HG03095 (cell line): ENCODE measurements around the gene ANGPTL5.
"Not testable (repeated sequence)": the region's sequence is repeated elsewhere in the genome, so short reads cannot be mapped to it uniquely, and the experiment has no call there.

Experiments
- ATAC-seq: cut with Tn5 transposase; IDR thresholded peaks from one replicate; pipeline ENCODE4 v1.9.1; 2021; ENCODE audit warnings: moderate library complexity; ENCODE audit not compliant: unreplicated experiment

The ANGPTL5 gene

GRCh38 chr11:101916422-101916821 lies at the start of gene ANGPTL5:
Gene ANGPTL5, minus strand, starts transcription at chr11:101916522. Its CDS starts 8,613 bp downstream, at chr11:101907909.
- no peak for ATAC-seq

DNA sequence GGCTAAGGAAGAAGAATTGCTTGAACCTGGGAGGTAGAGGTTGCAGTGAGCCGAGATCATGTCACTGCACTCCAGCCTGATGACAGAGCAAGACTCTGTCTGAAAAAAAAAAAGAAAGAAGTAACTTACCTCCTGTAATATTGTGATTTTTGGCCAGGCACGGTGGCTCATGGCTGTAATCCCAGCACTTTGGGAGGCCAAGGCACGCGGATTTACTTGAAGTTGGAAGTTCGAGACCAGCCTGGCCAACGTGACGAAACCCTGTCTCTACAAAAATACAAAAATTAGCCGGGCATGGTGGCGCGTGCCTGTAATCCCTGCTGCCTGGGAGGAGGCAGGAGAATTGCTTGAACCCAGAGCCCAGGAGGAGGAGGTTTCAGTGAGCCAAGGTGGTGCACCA lies 47.9 kb upstream of the ANGPTL5 start:
- ATAC-seq = not testable (repeated sequence)

DNA sequence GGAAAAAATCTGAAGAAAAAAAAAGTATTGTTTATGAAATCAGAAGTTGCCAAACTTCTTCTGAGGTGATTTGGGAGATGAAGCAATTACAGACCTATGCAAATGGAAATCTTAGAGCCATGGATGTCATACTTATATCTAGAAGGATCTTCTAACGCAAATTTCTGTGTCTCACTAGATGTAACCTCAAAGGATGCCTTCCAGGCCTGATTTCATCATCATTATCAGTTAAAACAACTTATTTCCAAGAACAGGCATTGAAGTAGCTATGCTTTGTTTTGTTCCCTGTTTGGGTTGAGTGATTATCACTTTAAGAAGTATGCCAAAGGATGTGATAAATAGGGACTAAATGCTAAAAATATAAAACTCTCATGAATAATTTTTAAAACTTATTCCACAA lies 43.9 kb upstream of the ANGPTL5 start:
- ATAC-seq = no peak

DNA sequence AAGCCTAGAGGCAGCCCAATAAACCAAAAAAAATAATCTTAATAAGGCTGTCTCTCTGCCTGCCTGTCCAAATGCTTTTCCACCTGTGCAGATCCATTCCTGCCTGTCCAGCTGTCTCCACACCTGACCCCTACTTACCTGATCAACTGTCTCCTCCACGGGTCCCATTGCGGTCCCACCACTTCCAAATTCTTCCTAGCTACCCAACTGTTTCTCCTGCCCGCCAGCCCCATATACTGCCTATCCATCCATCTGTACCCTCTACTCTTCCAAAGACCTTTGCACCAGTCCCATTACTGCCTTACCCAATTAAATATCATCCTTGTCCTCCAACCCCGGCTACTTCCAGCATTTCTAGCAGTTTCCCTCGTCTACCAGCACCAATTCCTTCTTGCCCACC lies 39.4 kb upstream of the ANGPTL5 start:
- no peak for ATAC-seq

- no peak for ATAC-seq
Observed at GRCh38 chr11:101955278-101955677, 39.0 kb upstream of the ANGPTL5 start.

- ATAC-seq = no peak
Observed at GRCh38 chr11:101949680-101950220, 33.4 kb upstream of the ANGPTL5 start.

DNA sequence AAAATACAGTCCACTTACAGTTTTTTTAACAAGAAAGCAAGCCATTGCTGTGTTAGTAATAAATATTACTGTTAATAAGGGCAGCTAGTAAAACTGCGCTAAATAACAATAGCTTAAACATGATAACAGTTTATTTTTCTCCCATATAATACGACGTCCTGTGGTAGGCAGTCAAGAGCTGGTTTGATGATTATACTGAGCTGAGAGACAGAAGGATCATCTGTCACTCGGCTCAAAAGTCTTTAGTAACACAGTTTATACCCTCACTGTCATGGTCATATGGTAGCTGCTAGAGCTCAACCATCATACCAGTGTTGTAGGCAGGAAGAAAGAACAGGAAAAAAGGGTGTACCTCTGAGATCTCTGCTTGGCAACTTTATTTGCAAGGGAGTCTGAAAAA lies 29.1 kb upstream of the ANGPTL5 start:
- ATAC-seq = no peak

DNA sequence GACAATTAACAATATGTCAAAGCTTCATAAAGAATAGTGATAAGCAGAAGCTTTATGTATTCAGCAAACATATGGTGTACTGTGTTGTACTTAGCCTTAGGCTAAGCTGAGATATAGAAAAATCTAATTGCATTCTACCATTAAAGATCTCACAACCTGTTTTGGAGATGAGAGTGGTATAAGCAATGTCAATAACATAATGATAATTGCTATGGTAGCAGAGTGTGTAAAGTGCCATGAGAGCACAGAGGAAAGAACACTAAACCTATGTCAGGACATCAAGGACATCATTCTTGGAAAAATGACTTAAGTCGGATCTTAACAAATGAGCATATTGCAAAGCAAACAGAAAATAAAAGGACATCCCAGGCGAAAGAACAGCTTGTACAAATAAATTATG lies 28.6 kb upstream of the ANGPTL5 start:
- no peak for ATAC-seq

GRCh38 chr11:101940901-101941520 lies 24.7 kb upstream of the ANGPTL5 start:
- no peak for ATAC-seq

DNA sequence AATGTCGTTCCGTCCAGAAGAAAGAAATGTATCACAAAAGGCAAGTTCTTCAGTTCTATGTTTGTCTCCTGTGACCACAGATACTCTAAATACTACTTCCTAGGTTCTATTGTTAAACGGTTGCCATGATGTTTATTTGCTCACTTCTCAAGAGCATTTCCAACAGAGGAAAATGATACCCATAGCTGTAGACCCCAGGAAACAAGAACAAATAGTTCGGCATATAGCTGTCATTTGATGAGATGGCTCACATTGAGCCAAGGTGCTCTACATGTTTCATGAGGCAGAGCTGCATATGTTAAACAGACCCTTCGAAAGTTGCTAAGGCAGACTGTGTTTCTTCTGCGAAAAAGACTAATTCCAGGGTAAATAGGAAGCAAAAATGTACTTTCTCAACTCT lies 15.4 kb upstream of the ANGPTL5 start:
- ATAC-seq = no peak

DNA sequence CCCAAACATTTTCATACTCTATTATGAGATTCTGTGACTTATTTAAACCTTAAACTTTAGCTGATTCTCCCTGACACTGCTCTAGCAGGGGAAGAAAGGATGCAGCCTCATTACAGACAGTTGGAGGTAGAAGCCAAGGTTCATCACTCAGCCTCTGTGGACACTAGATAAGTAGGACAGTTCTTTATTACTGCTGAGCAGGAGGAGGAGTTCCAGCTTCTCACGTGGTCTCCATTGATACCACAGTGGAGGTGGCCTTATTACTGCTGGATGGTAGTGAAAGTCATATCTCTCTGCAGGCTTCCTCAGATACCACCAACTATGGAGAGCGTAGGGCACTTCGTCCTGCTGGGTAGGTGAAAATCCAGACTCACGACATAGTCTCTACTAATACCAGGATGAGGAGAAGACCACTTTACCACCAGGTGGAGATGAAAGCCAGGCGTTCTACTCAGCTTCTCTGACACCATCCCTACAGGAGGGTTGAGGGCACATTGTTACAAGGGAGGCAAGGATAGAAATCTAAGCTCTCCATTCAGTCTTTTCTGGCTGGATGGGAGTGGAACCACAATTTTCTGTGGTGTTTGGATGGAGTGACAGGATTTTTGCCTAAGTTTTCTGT lies 13.1 kb upstream of the ANGPTL5 start:
- ATAC-seq = no peak

DNA sequence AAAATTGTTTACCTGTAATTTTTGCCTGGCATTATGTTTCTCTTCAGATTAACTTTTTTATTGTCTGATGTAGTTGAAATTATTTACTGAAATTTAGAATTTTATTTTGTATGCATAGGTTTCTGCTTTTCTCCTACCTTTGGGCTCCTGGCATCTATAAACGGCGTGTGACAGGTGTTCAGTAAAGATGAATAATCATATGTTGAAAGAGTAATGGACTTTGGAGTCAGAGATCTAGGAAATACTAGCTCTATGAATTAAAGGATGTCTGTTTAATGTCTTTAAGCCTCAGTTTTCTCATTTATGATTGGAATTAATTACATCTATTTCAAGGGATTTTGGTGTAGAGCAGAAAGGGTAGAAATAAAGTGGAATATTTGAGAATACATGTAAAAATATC lies 7.2 kb upstream of the ANGPTL5 start:
- ATAC-seq = no peak

GRCh38 chr11:101920992-101921391 lies 4.7 kb upstream of the ANGPTL5 start:
- ATAC-seq = no peak

DNA sequence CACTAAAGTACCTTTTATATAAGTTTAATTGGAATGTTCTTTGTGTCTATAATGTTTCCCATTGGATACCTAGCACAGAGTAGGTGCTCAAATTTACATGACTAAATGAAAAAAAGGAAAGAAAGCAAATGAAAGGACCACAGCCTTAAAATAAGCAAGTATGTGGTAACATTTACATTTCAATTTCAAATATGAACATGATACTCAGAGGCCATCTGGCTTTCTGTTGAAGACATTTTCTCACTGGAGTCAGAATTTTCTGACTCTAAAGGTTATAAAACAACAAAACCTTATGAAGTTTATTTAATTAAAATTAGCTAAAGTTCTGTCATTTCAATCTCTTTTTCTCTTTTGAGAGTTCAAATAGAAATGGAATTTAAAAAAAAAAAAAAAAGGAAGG lies 904 bp upstream of the ANGPTL5 start:
- ATAC-seq = no peak

DNA sequence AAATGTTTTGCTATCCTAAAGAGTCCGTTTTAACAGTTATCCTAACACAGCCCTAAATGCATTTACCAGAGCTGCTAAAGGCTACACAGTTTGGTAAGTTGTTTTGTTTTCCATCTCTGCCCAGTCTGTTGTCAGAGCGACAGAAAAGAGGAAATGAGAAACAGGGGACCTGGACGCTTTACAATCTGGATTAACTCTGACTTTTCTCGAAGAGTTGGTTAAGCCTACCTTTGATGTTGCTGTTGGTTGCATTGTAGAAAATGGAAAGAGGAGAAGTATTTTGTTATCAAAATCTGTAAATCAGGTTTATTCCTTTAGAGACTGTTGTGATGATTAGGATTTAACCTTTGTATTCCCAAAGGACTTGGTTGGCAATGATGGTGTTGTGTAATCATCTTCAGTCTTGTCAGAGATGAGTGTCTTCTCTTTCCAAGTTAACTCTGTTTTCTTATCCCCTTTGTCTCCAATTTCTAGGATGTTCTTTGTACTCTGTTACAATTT lies 481 bp downstream of the ANGPTL5 start:
- ATAC-seq = peak; percentile 35

DNA sequence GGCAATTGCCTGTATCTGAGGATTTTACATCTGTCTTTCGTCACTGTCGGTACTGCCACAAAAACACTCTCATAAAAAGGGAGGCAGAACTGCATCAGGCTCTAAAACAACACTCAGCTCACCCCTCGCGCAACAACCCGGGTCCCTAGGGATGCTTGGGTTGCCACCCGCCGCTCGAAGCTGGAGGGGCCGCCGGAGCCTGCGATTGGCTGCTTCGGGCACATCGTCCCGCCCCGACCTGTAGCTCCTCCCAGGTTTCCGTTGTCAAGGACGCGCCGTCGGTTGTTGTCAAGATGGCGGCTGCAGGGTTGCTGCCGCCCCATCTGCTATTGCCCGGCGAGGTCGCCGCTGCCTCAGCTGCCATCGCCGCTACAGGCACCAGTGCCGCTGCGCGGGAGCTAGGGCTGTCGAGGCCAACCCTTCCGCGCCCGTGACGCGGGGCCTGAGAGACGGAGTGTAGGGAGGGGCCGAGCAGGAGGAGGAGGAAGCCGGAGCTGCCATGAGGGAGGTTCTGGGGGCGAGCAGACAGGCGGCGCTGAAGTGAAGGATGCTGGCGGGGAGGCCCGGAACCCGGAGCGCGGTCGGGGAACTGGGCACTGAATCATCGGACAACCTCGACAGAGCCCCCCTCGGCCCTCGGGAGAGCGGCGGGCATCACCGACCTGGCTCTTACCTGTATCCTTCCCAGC lies 1.4 kb downstream of the ANGPTL5 start, which contains the start of gene CEP126:
TSS of gene CEP126 (plus strand) at position 273 of the 689 bp plus-strand sequence. CDS start at position 548, 275 bp downstream.
- peak; percentile 100 for ATAC-seq

GRCh38 chr11:101914341-101914737 lies 2.0 kb downstream of the ANGPTL5 start:
- ATAC-seq = no peak

DNA sequence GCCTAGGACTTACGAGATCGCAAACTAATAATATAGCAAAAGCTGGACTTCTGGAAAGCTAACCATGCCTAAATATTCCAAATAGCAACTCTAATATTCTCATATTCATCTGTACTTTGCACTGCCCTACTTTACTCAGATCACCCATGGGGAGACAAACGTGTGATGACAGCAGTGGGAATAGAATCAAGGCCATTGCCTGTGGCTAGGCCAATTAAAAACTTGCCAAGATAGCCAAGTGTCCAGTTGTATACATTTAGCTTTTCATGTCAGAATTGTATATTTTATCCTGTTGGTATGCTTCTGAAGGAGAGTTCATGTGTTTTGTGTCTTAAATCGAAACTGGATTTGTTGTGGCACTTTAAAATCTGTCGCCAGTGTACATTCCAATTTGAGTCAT lies 2.7 kb downstream of the ANGPTL5 start:
- no peak for ATAC-seq

DNA sequence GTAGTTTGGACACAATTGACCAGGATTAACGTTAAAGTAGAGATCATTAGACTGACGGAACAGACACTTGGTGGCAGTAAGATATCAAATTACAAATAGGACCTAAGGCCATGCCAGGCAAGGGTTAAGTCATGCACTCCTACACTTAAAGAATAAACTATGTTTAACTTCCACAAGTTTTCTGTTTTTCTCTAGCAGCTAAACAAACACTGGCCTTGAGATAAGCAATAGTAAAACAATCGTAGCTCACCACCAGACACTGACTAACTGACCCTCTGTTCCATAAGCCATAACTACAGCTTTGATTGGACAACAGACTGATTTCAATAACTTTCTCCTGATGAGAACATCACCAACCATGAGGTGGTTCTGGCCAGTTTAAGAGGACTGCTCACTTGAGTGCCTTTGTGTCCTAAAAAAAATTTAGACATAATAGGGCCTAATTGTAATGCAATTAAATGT lies 3.5 kb downstream of the ANGPTL5 start:
- ATAC-seq = no peak

DNA sequence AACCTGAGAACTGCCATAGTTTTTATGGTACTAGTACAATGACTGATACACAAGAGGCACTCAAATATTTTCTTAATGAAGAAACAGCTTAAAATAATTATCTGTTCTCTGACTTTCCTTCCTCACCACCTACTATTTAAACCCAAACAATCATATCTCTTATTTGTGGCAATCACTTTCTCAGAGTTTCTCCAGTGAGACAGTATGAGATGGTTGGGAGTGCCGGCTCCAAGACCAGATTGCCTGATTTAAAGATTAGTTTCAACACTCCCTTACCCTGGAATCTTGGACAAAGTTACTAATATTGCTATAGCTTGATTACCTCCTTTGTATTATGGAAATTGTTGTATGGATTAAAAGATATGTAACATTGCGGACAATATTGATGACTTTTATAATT lies 7.2 kb downstream of the ANGPTL5 start:
- no peak for ATAC-seq

GRCh38 chr11:101907815-101908214 lies 8.5 kb downstream of the ANGPTL5 start:
- ATAC-seq = no peak

DNA sequence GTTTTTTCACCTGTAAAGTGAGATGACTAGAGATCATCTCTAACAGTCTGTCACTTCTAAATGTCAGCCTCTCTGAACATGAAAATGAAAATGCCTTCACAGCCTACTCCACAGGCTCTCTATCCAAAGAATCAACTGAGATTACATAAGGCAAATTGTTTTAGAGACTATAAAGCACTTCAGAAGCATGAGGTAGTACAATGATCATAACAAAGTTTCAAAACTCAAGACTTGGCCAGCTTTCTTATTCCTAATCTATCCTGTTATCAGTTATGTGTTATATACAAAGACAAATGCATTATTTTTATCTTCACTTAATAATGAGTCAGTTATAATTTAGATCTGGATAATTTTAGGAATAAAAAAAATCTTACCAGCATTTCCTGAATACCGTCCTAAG lies 21.8 kb downstream of the ANGPTL5 start:
- no peak for ATAC-seq
